HG03103 (cell line): ENCODE measurements around the gene SYNPO2L.
"Not testable (repeated sequence)": the region's sequence is repeated elsewhere in the genome, so short reads cannot be mapped to it uniquely, and the experiment has no call there.

ENCODE experiments used
- ATAC-seq: cut with Tn5 transposase; IDR thresholded peaks from one replicate; pipeline ENCODE4 v1.9.1; 2021; ENCODE audit warnings: low read depth; ENCODE audit not compliant: unreplicated experiment

The SYNPO2L gene, protein sequence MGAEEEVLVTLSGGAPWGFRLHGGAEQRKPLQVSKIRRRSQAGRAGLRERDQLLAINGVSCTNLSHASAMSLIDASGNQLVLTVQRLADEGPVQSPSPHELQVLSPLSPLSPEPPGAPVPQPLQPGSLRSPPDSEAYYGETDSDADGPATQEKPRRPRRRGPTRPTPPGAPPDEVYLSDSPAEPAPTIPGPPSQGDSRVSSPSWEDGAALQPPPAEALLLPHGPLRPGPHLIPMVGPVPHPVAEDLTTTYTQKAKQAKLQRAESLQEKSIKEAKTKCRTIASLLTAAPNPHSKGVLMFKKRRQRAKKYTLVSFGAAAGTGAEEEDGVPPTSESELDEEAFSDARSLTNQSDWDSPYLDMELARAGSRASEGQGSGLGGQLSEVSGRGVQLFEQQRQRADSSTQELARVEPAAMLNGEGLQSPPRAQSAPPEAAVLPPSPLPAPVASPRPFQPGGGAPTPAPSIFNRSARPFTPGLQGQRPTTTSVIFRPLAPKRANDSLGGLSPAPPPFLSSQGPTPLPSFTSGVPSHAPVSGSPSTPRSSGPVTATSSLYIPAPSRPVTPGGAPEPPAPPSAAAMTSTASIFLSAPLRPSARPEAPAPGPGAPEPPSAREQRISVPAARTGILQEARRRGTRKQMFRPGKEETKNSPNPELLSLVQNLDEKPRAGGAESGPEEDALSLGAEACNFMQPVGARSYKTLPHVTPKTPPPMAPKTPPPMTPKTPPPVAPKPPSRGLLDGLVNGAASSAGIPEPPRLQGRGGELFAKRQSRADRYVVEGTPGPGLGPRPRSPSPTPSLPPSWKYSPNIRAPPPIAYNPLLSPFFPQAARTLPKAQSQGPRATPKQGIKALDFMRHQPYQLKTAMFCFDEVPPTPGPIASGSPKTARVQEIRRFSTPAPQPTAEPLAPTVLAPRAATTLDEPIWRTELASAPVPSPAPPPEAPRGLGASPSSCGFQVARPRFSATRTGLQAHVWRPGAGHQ

GRCh38 chr10:73655990-73656298, at the start of gene SYNPO2L:
Gene SYNPO2L (minus strand): TSS chr10:73656029. CDS start chr10:73655922, 107 bp downstream.
- no peak for ATAC-seq

DNA sequence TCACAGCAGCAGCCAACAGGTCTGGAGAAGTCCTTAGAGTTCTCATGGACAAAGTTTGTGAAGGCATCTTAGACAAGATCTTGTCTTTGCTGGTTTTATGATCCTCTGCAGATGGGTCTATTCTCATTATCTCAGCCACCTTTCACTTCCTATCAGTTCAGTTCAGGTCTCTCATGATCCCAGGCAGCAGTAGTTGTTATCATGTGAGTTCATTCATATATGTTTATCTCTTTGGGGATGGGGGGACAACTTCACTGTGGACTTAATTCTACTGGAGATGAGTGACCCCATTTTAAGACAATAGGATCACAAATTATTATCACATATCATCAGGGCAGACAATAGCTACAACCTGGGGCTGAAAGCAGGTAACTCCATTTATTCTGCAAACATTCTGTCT, 48.1 kb upstream of the SYNPO2L start:
- not testable (repeated sequence) for ATAC-seq

DNA sequence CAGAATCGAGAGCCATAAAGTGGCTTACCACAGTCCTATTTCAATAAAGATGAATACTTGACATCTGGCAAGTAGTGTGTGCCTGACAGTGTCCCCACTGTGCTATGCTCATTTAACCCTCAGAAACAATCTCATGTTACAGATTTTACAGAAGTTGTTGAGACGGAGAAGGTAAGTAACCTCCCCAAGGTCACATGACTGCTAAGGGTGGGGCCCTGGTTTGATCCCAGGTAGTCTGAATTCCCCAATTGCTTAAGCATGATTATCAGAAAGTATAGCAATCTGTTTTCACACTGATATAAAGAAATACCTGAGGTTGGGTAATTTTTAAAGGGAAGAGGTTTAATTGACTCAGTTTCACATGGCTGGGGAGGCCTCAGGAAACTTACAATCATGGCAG, 43.0 kb upstream of the SYNPO2L start:
- ATAC-seq: not testable (repeated sequence)

- ATAC-seq: not testable (repeated sequence)
Measured at GRCh38 chr10:73697675-73698159, 41.9 kb upstream of the SYNPO2L start, which contains the start of gene AGAP5. Gene AGAP5 (minus strand): TSS chr10:73698109. CDS start chr10:73697755, 354 bp downstream.

DNA sequence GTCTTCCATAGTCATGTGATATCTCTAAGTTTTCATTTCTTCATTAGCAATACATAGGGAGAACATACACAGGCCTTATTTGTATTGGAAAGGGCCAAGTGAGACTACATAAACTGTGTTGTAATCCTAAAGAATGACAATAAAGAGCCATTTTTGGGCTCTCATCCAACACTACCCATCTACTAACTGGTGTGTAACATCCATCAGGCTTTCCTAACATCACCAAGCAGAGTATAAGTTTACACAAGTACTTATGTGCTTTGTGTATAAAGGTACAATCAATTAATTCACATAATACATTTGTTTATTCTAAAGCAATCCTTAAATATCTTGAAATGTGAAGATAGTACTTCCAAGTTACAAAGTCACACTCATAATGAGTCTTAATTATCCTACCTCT, 39.5 kb upstream of the SYNPO2L start:
- ATAC-seq: not testable (repeated sequence)

DNA sequence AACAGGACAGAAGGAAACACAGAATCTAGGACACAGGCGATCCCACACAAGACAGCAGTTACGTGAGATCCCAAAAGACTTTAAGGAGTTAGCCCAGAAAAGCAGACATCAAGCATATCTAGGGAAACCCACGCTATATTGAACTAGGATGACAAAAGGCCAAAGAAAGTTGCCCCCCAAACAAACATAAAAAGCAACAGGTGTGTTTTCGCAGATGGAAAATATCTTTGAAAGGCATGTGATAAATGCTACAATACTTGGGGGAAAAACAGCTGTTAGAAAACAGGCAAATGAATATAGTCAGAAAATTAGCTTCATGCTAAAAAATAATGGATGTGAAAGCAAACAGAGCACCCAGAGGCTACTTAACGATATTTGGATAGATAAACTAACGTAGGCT, 34.9 kb upstream of the SYNPO2L start:
- not testable (repeated sequence) for ATAC-seq

- not testable (repeated sequence) for ATAC-seq
Measured at GRCh38 chr10:73689596-73689995, 33.8 kb upstream of the SYNPO2L start.

DNA sequence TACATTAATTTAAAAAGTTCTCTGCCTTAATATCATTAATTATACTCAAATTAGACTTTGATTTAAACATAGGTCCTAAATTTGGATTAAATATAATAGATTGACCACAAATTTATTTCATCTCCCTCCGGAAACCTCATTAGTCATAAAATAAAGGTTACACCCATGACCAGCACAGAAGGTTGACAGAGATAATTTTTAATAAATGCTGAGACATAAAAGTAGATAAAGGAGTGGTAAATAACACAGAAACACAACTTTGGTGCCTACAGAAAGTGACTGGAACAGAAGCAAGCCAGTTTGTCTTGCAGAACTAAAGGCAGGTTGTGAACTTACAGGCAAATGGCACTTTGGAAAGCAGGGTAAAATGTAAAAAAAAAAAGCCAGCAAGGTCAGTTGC, 31.8 kb upstream of the SYNPO2L start:
- ATAC-seq: not testable (repeated sequence)

DNA sequence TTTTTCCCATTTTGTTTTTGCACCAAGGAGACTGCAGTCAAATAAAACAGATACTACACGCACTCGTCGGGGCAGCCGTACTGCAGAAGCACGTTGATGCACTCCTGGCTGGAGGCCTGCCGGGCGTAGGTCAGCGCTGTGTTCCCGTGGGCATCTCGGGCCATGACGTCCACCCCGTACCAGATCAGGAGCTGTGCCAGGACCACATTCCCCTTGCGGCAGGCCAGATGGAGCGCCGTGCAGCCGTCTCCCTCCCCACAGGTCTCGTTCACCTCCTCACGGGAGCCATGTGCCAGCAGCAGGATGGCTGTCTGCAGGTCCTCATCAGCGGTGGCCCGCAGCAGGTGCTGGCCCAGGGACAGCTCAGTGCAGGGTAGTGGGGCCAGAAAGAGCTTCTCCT, 18.7 kb upstream of the SYNPO2L start:
- ATAC-seq: not testable (repeated sequence)

DNA sequence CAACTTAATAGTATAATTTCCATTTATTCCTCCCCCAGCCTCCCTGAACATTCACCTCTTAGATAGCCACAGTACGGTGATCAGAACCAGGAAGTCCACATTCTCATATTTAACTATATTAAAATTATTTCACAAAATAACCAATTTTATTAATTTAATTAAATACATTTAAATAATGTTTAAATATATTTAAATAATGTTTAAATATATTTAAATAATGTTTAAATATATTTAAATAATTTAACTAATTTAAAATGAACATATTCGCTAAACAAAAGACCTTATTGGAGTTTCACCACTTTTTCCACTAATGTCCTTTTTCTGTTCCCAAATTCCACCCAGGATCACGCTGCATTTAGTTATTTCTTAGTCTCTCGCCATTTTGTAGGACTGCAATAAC, 12.5 kb upstream of the SYNPO2L start:
- ATAC-seq: not testable (repeated sequence)

DNA sequence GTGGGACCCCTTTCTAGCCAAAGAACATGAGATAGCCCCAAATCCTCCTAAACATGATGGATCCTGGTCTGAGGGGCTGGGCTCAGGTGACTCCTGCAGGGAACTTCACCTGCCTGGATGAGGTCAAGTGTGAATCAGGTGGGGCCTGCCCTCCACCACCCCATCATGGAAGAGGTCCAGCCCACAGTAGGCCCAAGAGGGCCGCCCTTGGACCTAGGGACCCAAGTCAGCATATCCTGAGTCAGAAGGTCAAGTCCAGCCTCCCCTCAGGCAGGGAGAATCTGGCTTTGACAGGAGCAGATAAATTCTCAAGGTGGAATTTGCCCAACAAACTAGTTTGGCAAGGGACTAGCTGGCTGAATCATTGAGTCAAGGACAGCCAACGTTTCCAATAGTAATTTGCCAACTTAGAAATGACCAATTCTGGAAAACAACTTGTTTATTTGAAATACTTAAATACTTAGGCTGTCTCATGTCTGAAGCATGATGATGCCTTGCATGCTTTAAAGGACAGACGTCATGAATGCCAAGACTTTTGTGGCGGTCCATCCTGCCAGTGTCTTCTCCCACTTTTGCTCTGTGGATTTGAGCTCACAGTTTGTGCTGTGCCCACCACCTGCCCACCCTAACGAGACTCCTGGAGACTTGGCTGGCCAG, 10.5 kb upstream of the SYNPO2L start:
- ATAC-seq: not testable (repeated sequence)

DNA sequence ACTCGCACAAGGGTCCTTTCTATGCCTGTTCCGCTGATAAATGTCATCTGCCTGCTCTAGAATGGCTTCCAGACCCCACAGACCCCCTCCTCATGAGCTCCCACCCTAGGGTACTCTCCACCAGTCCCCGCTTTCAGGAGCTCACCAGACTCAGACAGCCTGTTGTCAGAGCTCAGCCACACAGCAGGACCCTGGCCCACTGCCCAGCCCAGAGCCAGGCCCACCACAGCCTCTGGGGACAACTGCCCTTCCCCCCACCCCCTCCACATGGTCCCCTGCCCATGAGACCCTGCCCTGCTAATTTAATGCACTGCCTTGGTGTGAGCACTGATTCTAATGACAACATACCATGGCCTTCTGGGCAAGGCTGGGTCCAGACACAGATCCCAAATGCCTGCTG, 9.8 kb upstream of the SYNPO2L start:
- not testable (repeated sequence) for ATAC-seq

DNA sequence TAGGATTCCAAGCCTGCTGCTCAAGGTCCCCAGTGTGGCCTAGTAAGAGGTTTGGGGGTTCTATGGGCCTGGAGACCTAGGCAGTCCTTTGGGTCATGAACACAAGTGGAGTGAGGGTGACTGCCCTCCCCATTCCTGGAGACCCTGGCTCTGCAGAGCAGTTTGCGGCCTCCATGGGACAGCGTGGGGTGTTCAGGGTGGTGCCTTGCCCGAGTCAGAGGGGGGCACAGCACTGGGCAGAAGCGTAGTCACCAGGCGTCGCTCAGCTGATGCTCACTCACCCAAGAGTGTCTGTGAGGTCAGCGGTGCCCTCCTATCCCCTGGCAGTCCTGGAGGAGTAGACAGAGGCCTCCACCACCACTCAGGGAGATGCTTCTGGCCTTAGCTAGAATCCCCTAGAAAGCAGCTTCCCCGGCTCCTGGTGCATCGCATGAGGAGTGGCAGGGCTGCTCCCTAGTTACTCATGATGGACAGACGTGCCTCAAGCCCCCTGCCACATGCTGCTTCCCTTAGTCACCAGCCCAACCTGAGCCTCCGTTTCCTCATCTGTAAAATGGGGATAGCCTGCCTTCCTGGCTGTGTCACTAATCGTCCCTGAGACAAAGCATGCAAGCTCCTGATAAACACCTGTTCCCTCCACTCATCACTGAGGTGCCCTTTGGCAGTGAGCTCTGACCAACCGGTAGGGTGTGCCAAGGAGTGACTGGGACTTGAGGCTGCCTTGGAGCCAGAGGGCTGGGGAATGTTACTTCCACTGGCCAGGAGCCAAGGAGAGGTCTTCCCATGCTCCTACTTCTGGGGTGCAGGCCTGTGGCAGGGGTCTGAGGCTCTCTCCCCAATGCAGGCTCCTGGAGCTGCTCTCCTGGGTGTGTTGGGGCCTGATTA, 8.6 kb upstream of the SYNPO2L start:
- not testable (repeated sequence) for ATAC-seq

- not testable (repeated sequence) for ATAC-seq
Measured at GRCh38 chr10:73663621-73664020, 7.8 kb upstream of the SYNPO2L start.

- ATAC-seq: not testable (repeated sequence)
Measured at GRCh38 chr10:73662705-73663104, 6.9 kb upstream of the SYNPO2L start.

- ATAC-seq: no peak
Measured at GRCh38 chr10:73655257-73655989, 406 bp downstream of the SYNPO2L start.

- no peak for ATAC-seq
Measured at GRCh38 chr10:73653701-73654100, 2.1 kb downstream of the SYNPO2L start.

DNA sequence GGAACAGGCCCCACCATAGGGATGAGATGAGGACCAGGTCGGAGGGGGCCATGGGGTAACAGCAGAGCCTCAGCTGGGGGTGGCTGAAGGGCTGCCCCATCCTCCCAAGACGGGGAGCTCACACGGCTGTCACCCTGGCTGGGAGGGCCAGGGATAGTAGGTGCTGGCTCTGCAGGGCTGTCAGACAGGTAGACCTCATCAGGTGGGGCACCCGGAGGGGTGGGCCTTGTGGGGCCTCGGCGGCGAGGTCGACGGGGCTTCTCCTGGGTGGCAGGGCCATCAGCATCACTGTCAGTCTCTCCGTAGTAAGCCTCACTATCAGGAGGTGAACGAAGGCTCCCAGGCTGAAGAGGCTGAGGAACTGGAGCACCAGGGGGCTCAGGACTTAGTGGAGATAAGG, 2.6 kb downstream of the SYNPO2L start:
- ATAC-seq: no peak
